WTC11 (cell line): ENCODE data around the gene PRR5L. TPM values are rescaled to one million over a fixed set of nuclear protein-coding genes. Genes with fewer than 3 reads are reported as not detected.

Source experiments
- ATAC-seq: fragments of 200-7000 bp; cut with Tn5 transposase; 2 replicates; pipeline ENCODE4 v1.10.0; 2021; ENCODE audit warnings: mild to moderate bottlenecking, moderate library complexity
- CTCF ChIA-PET: fragments of 300-600 bp; sonication (Branson Sonifier 250); formaldehyde crosslinking; loops from one replicate; lab custom pipeline; 2021; ENCODE audit warnings: antibody characterized with exemption; lab: Charles Lee
- POLR2A ChIA-PET: fragments of 350-600 bp; sonication (Branson Sonifier 250); formaldehyde crosslinking; loops from one replicate; lab custom pipeline; 2021; ENCODE audit warnings: antibody characterized with exemption; lab: Charles Lee
- DNase-seq: peaks from one replicate; pipeline ENCODE4 v3.0.0; 2021; ENCODE audit warnings: low spot score
- H3K27ac Mint-ChIP-seq: 2 replicates; pipeline ENCODE4 v1.8.0; 2021; ENCODE audit warnings: mixed read lengths
- H3K27me3 Mint-ChIP-seq: 2 replicates; pipeline ENCODE4 v1.8.0; 2021; ENCODE audit warnings: low read depth, mild to moderate bottlenecking, moderate library complexity, mixed read lengths
- H3K36me3 Mint-ChIP-seq: 2 replicates; pipeline ENCODE4 v1.8.0; 2021; ENCODE audit warnings: mixed read lengths
- H3K4me1 Mint-ChIP-seq: 2 replicates; pipeline ENCODE4 v1.8.0; 2022; ENCODE audit warnings: mixed read lengths
- H3K4me3 Mint-ChIP-seq: 2 replicates; pipeline ENCODE4 v1.8.0; 2021; ENCODE audit warnings: mild to moderate bottlenecking, moderate library complexity, mixed read lengths
- H3K9me3 Mint-ChIP-seq: 2 replicates; pipeline ENCODE4 v1.8.0; 2021; ENCODE audit warnings: mixed read lengths
- CREB1 ChIP-seq: sonication (generic); formaldehyde crosslinking; IDR thresholded peaks from 2 replicates; pipeline ENCODE4 v1.8.0; 2023; ENCODE audit warnings: mild to moderate bottlenecking, missing genetic modification reagents
- ERG ChIP-seq: fragments of 250-450 bp; sonication (Bioruptor Pico); IDR thresholded peaks from 2 replicates; pipeline ENCODE4 v1.8.0; 2021; ENCODE audit warnings: mild to moderate bottlenecking
- FOXJ3 ChIP-seq: sonication (generic); formaldehyde crosslinking; IDR thresholded peaks from 2 replicates; pipeline ENCODE4 v1.9.0; 2021; ENCODE audit warnings: missing genetic modification reagents, mild to moderate bottlenecking, borderline replicate concordance
- HMGA2 ChIP-seq: fragments of 250-450 bp; sonication (Bioruptor Pico); IDR thresholded peaks from 2 replicates; pipeline ENCODE4 v1.4.0; 2021; ENCODE audit warnings: mild to moderate bottlenecking, moderate library complexity
- JAZF1 ChIP-seq: fragments of 250-450 bp; sonication (Bioruptor Pico); IDR thresholded peaks from 2 replicates; pipeline ENCODE4 v1.9.0; 2021; ENCODE audit warnings: moderate library complexity, mild to moderate bottlenecking, inconsistent platforms
- NFATC4 ChIP-seq: fragments of 250-450 bp; sonication (Bioruptor Pico); IDR thresholded peaks from 2 replicates; pipeline ENCODE4 v1.9.0; 2021; ENCODE audit warnings: mild to moderate bottlenecking
- NFE2L1 ChIP-seq: sonication (generic); formaldehyde crosslinking; IDR thresholded peaks from 2 replicates; pipeline ENCODE4 v1.8.1; 2023; ENCODE audit warnings: missing genetic modification reagents
- NR1H2 ChIP-seq: sonication (generic); formaldehyde crosslinking; IDR thresholded peaks from 2 replicates; pipeline ENCODE4 v1.9.0; 2021; ENCODE audit warnings: mild to moderate bottlenecking, moderate library complexity, missing genetic modification reagents
- OVOL2 ChIP-seq: fragments of 250-450 bp; sonication (Bioruptor Pico); IDR thresholded peaks from 2 replicates; pipeline ENCODE4 v1.9.0; 2021; ENCODE audit warnings: mild to moderate bottlenecking, borderline replicate concordance
- SMAD3 ChIP-seq: sonication (generic); formaldehyde crosslinking; IDR thresholded peaks from 2 replicates; pipeline ENCODE4 v1.8.0; 2022; ENCODE audit warnings: missing genetic modification reagents, mild to moderate bottlenecking, borderline replicate concordance
- SOX15 ChIP-seq: fragments of 250-450 bp; sonication (Bioruptor Pico); IDR thresholded peaks from 2 replicates; pipeline ENCODE4 v1.9.0; 2021; ENCODE audit warnings: mild to moderate bottlenecking
- TCF7 ChIP-seq: sonication (generic); formaldehyde crosslinking; IDR thresholded peaks from 2 replicates; pipeline ENCODE4 v1.8.0; 2022; ENCODE audit warnings: mild to moderate bottlenecking, low read depth, missing genetic modification reagents, moderate library complexity
- ZBTB21 ChIP-seq: sonication (generic); formaldehyde crosslinking; IDR thresholded peaks from 2 replicates; pipeline ENCODE4 v1.8.1; 2023; ENCODE audit warnings: mild to moderate bottlenecking, missing genetic modification reagents, borderline replicate concordance
- ZNF416 ChIP-seq: fragments of 250-450 bp; sonication (Bioruptor Pico); IDR thresholded peaks from 2 replicates; pipeline ENCODE4 v1.9.0; 2021; ENCODE audit warnings: mild to moderate bottlenecking, inconsistent platforms
- ZNF532 ChIP-seq: fragments of 250-450 bp; sonication (Bioruptor Pico); IDR thresholded peaks from 2 replicates; pipeline ENCODE4 v1.9.0; 2021; ENCODE audit warnings: mild to moderate bottlenecking, borderline replicate concordance
- total RNA-seq: library from RNA; stranded (reverse); gene quantifications from 3 replicates; pipeline ENCODE4 v1.2.3, GENCODE V29; 2021
- TF ChIP-seq, protein P1 (sequence below): sonication (generic); formaldehyde crosslinking; IDR thresholded peaks from 2 replicates; pipeline ENCODE4 v1.8.0; 2023; ENCODE audit warnings: mild to moderate bottlenecking, missing genetic modification reagents
- TF ChIP-seq, protein P2 (sequence below): fragments of 200-600 bp; IDR thresholded peaks from 2 replicates; pipeline ENCODE4 v1.8.0; 2022; ENCODE audit warnings: antibody characterized with exemption

The PRR5L gene
- total RNA-seq, 1 experiment from 2014 or later, result 3.9 TPM

DNA sequence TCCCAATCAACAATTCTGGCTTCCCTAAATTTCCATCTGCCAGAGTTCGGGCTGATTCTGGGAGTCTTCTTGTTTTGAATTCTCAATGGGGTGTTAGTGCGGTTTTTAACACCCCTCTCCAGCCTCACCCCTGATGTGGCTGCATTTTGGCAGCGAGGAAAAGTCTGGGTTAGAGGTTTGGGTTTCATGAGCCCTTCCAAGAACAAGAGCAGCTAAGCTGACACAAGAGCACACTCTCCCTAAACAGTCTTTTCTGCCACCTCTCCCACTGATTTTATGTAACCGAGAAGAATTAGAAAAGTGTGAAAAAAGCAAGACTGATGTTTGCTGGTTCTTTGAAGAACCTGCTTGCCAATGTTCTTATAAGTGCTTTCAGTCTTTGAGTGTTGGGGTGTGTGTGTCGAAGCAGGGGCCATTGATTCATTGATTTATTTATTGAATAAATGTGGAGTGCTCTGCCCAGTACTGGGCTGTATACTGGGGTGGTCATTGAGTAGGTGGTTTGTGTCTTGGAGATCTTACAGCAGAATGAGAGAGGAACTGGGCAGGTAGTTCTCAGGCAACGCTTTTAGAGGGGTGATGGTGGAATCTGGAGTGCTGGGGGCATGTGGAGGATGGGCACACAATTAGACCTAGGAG lies 112.5 kb downstream of the PRR5L start:
- no peak overlapping the region for H3K4me3 Mint-ChIP-seq
- no peak for ATAC-seq
- CTCF ChIA-PET, result no interaction called here
- TF ChIP-seq SOX15 (CRISPR knock-in tag), result no peak
- no peak for TF ChIP-seq NFATC4 (CRISPR knock-in tag)
- no peak for TF ChIP-seq NFE2L1 (CRISPR knock-in tag)
- no peak for TF ChIP-seq FOXJ3 (CRISPR knock-in tag)
- TF ChIP-seq ZBTB21 (CRISPR knock-in tag), result no peak
- TF ChIP-seq HMGA2 (CRISPR knock-in tag), result no peak
- no peak for TF ChIP-seq TCF7 (CRISPR knock-in tag)
- TF ChIP-seq NR1H2, result no peak
- no peak for TF ChIP-seq CREB1
- TF ChIP-seq JAZF1 (CRISPR knock-in tag), result no peak
- TF ChIP-seq OVOL2, result no peak
- TF ChIP-seq, protein P1, sequence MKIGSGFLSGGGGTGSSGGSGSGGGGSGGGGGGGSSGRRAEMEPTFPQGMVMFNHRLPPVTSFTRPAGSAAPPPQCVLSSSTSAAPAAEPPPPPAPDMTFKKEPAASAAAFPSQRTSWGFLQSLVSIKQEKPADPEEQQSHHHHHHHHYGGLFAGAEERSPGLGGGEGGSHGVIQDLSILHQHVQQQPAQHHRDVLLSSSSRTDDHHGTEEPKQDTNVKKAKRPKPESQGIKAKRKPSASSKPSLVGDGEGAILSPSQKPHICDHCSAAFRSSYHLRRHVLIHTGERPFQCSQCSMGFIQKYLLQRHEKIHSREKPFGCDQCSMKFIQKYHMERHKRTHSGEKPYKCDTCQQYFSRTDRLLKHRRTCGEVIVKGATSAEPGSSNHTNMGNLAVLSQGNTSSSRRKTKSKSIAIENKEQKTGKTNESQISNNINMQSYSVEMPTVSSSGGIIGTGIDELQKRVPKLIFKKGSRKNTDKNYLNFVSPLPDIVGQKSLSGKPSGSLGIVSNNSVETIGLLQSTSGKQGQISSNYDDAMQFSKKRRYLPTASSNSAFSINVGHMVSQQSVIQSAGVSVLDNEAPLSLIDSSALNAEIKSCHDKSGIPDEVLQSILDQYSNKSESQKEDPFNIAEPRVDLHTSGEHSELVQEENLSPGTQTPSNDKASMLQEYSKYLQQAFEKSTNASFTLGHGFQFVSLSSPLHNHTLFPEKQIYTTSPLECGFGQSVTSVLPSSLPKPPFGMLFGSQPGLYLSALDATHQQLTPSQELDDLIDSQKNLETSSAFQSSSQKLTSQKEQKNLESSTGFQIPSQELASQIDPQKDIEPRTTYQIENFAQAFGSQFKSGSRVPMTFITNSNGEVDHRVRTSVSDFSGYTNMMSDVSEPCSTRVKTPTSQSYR, result no peak
- TF ChIP-seq ZNF532 (CRISPR knock-in tag), result no peak
- TF ChIP-seq, protein P2, sequence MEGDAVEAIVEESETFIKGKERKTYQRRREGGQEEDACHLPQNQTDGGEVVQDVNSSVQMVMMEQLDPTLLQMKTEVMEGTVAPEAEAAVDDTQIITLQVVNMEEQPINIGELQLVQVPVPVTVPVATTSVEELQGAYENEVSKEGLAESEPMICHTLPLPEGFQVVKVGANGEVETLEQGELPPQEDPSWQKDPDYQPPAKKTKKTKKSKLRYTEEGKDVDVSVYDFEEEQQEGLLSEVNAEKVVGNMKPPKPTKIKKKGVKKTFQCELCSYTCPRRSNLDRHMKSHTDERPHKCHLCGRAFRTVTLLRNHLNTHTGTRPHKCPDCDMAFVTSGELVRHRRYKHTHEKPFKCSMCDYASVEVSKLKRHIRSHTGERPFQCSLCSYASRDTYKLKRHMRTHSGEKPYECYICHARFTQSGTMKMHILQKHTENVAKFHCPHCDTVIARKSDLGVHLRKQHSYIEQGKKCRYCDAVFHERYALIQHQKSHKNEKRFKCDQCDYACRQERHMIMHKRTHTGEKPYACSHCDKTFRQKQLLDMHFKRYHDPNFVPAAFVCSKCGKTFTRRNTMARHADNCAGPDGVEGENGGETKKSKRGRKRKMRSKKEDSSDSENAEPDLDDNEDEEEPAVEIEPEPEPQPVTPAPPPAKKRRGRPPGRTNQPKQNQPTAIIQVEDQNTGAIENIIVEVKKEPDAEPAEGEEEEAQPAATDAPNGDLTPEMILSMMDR, result no peak
- TF ChIP-seq ERG (CRISPR knock-in tag), result no peak
- no peak for TF ChIP-seq ZNF416
- TF ChIP-seq SMAD3, result no peak
- no peaks in the 10 kb centered on the region for H3K9me3 Mint-ChIP-seq
- H3K4me1 Mint-ChIP-seq, result peaks cover 8% of the 10 kb centered on the region
- DNase-seq, result no peak
- no peaks in the 10 kb centered on the region; the same call in 1 of the 2 replicates for H3K27me3 Mint-ChIP-seq
- POLR2A ChIA-PET, result no interaction called here
- H3K27ac Mint-ChIP-seq, result no peak overlapping the region
- no peaks in the 10 kb centered on the region for H3K36me3 Mint-ChIP-seq
